ENCODE results near the gene BST2. TPM values are rescaled to one million over a fixed set of nuclear protein-coding genes. Genes with fewer than 3 reads are reported as not detected.

Gene BST2
- total and polyA plus RNA-seq, 10 donors: 91.4 to 257 (median 168) TPM

DNA sequence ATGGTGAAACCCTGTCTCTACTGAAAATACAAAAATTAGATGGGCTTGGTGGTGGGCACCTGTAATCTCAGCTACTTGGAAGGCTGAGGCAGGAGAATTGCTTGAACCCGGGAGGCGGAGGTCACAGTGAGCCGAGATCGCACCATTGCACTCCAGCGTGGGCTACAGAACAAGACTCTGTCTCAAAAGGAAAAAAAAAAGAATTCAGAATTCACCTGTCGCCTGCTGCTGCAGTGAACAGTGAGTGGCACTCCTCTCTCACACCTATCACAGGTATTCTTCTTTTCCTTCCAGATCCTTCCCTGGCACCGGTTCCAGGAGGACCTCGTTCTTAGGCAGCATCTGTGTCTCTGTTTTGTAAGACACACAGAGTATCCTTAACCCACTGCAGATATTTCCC lies 8.7 kb upstream of the BST2 start:
- H3K4me3 ChIP-seq: no peak overlapping the region
- peaks cover 0 to 63% (median 30%) of the 10 kb centered on the region in 6 donors for H3K36me3 ChIP-seq
- DNase-seq: no peak
- intact Hi-C loops (cut with DNase I; ENCODE audit: low total_unique reads): no loop called here
- TF ChIP-seq POLR2A (IDR thresholded peaks at IDR 0.05): no peak
- TF ChIP-seq, protein P1, sequence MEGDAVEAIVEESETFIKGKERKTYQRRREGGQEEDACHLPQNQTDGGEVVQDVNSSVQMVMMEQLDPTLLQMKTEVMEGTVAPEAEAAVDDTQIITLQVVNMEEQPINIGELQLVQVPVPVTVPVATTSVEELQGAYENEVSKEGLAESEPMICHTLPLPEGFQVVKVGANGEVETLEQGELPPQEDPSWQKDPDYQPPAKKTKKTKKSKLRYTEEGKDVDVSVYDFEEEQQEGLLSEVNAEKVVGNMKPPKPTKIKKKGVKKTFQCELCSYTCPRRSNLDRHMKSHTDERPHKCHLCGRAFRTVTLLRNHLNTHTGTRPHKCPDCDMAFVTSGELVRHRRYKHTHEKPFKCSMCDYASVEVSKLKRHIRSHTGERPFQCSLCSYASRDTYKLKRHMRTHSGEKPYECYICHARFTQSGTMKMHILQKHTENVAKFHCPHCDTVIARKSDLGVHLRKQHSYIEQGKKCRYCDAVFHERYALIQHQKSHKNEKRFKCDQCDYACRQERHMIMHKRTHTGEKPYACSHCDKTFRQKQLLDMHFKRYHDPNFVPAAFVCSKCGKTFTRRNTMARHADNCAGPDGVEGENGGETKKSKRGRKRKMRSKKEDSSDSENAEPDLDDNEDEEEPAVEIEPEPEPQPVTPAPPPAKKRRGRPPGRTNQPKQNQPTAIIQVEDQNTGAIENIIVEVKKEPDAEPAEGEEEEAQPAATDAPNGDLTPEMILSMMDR (IDR thresholded peaks at IDR 0.05 in 8 of 11, conservative IDR thresholded peaks at IDR 0.05 in 3 of 11): no peak
- no peak for TF ChIP-seq POLR2AphosphoS5 (IDR thresholded peaks at IDR 0.05)
- 93 to 99% (median 94%) methylated on average over 8 of the region's 8 CpGs for WGBS, 5 donors
- peaks cover 5 to 53% (median 27%) of the 10 kb centered on the region in 6 donors for H3K4me1 ChIP-seq
- peak overlapping the region; percentile 42 to 82 (median 70) for H3K27ac ChIP-seq
- no peaks in the 10 kb centered on the region for H3K27me3 ChIP-seq (replicated peaks in 1 of 7)
- no peaks in the 10 kb centered on the region for H3K9me3 ChIP-seq

DNA sequence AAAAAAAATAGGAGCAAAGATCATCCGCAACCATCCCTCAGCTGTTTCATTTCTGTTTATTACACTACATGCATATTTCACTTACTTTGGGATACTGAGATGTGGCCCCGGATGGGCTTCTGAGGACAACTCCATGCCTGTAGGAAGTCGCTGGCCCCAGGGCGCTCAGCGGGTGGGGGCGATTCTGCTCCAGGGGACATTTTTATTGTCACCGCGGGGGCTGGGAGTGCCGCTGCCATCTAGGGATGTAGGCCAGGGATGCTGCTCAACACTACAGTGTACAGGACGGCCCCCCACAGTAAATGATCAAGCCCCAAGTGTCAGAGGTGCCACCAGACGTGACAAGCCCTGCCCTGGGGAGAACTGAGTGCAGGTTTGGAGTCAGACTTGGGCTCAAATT lies 6.4 kb upstream of the BST2 start:
- Histone ChIP-seq H3K36me3 (peaks cover 0 to 64% (median 30%) of the 10 kb centered on the region in 6 donors), H3K27ac (peak overlapping the region in 5 of 8 donors; percentile 63 to 82 (median 78)), H3K4me3 (no peak overlapping the region), H3K9me3 (no peaks in the 10 kb centered on the region), H3K4me1 (peaks cover 15 to 70% (median 43%) of the 10 kb centered on the region in 6 donors), H3K27me3 (replicated peaks in 1 of 7) (no peaks in the 10 kb centered on the region)
- intact Hi-C loops (cut with DNase I; ENCODE audit: low total_unique reads): no loop called here
- WGBS, 5 donors: 86 to 93% (median 88%) methylated on average over 11 of the region's 11 CpGs
- DNase-seq: no peak
- no peak for TF ChIP-seq POLR2A (IDR thresholded peaks at IDR 0.05)
- TF ChIP-seq POLR2AphosphoS5 (IDR thresholded peaks at IDR 0.05): no peak
- TF ChIP-seq, protein P1 (IDR thresholded peaks at IDR 0.05 in 8 of 11, conservative IDR thresholded peaks at IDR 0.05 in 3 of 11): no peak

DNA sequence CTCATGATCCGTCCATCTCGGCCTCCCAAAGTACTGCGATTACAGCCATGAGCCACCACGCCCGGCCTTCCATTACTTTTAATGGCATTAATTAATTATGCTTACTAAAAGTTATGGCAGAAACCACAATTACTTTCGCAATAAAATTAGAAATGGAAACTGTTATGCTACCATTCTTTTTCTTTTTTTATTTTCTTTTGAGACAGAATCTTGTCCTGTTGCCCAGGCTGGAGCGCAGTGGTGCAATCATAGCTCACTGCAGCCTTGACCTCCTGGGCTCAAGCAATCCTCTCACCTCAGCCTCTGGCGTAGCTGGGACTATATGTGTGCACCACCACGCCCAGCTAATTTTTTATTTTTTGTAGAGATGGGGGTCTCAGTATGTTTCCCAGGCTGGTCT lies 4.6 kb upstream of the BST2 start:
- Histone ChIP-seq H3K27me3 (replicated peaks in 1 of 7) (no peaks in the 10 kb centered on the region), H3K4me1 (peaks cover 20 to 86% (median 58%) of the 10 kb centered on the region in 6 donors), H3K36me3 (peaks cover 0 to 53% (median 20%) of the 10 kb centered on the region in 6 donors), H3K27ac (no peak overlapping the region), H3K9me3 (no peaks in the 10 kb centered on the region), H3K4me3 (no peak overlapping the region)
- WGBS, 5 donors: 92 to 96% (median 94%) methylated on average over 9 of the region's 9 CpGs
- intact Hi-C loops (cut with DNase I; ENCODE audit: low total_unique reads): no loop called here
- TF ChIP-seq POLR2A (IDR thresholded peaks at IDR 0.05) (no peak), POLR2AphosphoS5 (IDR thresholded peaks at IDR 0.05) (no peak)
- TF ChIP-seq, protein P1 (IDR thresholded peaks at IDR 0.05 in 8 of 11, conservative IDR thresholded peaks at IDR 0.05 in 3 of 11): no peak
- no peak for DNase-seq

DNA sequence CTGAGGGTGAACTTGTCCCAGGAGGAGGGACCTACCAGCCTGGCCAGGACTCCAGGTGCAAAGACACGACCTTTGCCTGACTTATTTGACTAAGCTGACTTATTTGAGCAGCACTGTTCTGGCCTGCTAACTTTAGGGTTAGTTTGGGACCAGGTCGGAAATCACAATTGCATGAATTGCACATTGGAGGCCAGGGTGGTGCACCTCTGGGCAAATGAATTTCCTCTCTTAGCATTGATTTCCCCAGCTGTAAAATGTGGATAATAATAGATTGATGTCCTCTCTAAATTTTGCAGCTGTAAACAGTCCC lies 1.4 kb upstream of the BST2 start:
- intact Hi-C loops (cut with DNase I; ENCODE audit: low total_unique reads): no loop called here
- Histone ChIP-seq H3K27ac (peak overlapping the region; percentile 91 to 97 (median 94)), H3K4me1 (peaks cover 25 to 85% (median 57%) of the 10 kb centered on the region in 6 donors), H3K36me3 (peaks cover 0 to 36% (median 11%) of the 10 kb centered on the region in 6 donors), H3K27me3 (replicated peaks in 1 of 7) (no peaks in the 10 kb centered on the region), H3K4me3 (peak overlapping the region; percentile 60 to 80 (median 70)), H3K9me3 (no peaks in the 10 kb centered on the region)
- 4 to 25% (median 8%) methylated on average over 2 of the region's 2 CpGs for WGBS, 5 donors
- TF ChIP-seq POLR2A (IDR thresholded peaks at IDR 0.05) (no peak), POLR2AphosphoS5 (IDR thresholded peaks at IDR 0.05) (no peak)
- TF ChIP-seq, protein P1 (IDR thresholded peaks at IDR 0.05 in 8 of 11, conservative IDR thresholded peaks at IDR 0.05 in 3 of 11): no peak
- no peak for DNase-seq

Measured in spleen (tissue), 11 donors.